ENCODE results near the gene RGMA.
A peak's percentile ranks its signal among the peaks of the same experiment; 100 is the strongest.

The RGMA gene

GRCh38 chr15:93089727-93090305 is 805 bp upstream of the RGMA start:
- DNase-seq, result no peak

DNA sequence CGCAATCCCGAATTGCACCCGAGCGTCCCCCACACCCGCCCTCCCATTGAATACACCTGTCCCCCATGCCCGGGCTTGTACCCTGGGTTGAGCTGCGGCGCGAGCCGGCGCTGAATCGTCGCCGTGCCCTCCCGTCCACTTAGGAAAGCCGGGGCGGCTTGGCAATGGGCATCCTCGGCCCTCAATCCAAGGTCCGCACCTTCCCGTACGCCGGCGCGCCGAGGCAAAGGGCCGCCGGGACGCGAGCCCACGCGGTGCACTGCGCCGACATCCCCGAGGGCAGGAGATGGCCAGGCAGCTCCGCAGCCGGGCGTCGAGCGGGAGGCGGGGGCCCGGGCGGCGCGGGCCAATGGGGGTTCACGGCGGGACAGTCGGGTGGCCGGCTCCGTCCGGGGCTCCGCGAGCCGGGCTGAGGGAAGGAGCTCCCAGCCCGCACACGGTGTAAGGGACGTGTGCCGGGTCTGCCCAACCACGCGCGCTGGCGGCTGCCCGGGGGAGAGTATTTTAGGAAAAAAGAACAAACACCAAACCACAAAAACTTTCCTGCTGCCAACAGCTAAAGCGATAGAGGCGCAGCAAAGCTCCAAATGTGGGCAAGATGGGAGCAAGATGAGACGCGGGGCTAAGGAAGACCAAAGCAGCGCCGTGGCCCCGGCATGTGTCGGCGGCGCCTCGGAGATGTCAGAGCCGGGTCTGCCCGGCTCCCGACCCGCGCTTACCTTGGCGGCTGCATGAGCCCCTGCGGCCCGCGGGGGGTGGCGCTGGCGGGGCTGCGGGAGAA is 621 bp downstream of the RGMA start:
- no peak for DNase-seq

- peak; percentile 25 for DNase-seq
These were observed 1.2 kb downstream of the RGMA start for GRCh38 chr15:93087825-93088199.

GRCh38 chr15:93086791-93087190 is 2.2 kb downstream of the RGMA start:
- no peak for DNase-seq

DNA sequence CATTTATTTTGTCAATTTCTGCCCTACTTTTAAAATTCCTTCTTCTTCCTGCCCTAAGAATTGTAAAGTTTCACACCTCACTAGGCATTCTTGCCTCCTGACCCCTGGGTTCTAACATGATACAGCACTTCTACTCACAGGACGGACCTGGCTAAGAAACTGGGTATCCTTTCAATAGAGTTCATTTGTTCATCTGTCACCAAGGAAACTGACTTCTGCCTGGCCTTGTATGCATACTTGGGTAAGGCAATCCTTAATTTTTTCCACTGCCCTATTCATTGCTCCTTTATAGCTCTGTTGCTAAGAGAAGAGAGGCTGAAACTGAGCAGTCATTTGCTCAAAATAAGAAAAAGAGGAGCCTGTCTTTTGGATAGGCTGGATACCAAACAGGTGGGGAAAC is 3.3 kb downstream of the RGMA start:
- DNase-seq, result no peak

GRCh38 chr15:93082861-93083260 is 6.2 kb downstream of the RGMA start:
- no peak for DNase-seq

DNA sequence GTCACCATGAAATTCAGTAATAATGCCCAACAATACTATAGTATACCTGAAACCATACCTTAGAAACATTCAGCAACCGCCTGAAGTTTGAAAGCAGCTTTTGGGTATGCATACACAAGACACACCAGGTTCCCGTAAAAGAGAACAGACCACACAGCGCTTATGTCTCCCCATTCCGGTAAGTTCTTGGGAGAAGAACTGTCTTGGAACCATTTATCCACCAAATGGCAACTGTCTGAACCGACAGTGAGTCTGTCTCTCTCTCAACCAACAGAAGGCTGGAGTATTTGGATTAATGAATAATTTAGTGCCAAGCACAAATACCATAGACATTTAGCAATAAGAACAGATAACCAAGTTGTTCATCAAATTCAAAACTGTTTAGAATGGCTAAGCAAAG is 7.6 kb downstream of the RGMA start:
- no peak for DNase-seq

DNA sequence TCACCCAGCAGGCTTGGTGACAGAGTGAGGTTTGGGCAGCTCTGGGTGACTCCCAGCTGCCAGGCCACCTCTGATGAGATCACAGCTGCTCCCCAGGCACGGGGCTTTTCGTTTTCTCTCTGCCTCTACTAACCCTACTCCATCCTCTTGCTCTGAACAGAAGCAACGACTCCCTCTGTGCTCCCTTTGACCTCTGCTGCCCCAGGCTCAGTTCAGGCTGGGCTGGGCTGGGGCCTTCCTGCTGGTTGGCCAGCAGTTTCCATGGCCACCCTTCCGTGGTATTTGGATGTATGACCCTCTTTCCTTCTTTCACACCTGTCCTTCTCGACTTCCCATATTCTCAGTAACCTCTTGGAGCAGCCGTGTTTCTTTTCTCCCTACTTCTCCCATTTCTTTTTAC is 8.6 kb downstream of the RGMA start:
- DNase-seq, result no peak

DNA sequence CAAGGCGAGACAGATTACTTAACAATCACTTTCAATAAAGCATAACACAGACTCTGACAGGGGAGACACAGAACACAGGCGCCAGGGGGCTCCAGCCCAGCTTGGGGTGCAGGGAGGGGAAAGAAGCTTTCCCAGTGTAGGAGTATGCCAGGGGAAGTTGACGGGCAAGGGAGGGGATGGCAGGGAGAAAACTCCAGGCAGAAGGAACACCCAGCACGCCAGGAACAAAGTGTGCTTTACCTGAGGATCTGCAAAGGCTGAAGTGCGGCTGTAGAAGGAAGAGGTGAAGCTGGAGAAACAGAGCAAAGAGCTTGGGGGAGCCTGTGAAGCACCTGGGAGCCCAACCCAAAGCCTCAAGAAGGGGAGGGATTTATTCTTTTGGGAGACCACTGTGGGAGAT is 12.1 kb downstream of the RGMA start:
- DNase-seq, result no peak

DNA sequence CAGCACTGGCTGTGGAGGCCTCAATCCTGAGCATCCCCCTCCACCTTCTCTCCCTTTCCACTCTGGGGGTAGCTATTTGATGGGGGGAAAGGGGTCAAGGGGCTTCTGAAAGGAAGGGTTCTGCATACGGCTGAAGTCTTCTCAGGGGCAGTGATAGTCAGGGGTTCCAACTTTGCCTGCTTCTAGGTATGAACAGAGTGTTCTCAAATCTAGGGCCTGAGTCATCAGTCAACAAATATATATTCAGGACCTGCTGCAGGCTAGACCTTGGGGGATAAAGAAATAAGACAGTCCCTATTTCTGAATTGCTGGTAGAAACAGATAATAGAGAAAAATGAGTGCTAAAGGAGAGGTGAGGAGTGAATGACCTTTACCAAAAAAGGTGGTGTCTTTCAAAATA is 12.8 kb downstream of the RGMA start:
- DNase-seq, result no peak

DNA sequence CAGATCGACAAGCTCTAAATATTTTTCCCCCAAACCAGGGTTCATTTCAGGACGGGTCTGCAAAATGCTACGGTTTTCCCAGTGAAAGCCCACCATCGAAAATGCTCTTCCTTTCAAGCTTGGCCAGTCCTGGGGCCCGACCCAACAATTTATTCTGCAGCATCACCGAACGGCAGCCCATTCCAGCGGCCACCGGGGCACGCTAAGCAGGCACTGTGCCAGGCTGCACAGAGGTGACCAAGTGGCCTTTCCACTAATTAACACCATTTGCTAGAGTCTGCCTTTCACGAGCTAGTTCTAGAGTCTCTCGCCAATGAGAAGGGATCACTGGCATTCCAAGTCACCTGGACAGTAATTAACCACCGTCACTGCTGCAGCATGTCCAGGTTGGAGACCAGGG is 14.4 kb downstream of the RGMA start:
- DNase-seq, result no peak

GRCh38 chr15:93073465-93073952 is 15.5 kb downstream of the RGMA start:
- DNase-seq, result no peak

- no peak for DNase-seq
These were observed 16.3 kb downstream of the RGMA start for GRCh38 chr15:93072411-93073394.

DNA sequence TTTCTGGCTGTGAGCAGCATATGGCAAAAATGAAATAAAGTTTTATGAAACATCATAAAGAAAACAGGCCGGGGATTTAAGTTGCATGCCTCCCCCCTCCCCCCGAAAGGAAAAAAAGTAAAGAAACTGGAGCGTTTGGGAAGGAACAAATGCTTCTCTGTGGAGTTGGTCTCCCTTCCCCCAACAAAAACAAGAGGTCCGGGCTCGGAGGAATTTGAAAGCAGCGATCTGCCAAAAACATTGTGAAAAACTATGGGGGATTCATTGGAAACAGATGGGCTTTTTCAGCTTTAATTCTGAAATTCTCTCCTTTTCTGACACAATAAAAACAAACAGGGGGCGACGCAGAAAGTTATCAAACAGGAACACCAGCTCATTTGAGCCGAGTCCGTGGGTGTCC is 17.0 kb downstream of the RGMA start:
- DNase-seq, result no peak

DNA sequence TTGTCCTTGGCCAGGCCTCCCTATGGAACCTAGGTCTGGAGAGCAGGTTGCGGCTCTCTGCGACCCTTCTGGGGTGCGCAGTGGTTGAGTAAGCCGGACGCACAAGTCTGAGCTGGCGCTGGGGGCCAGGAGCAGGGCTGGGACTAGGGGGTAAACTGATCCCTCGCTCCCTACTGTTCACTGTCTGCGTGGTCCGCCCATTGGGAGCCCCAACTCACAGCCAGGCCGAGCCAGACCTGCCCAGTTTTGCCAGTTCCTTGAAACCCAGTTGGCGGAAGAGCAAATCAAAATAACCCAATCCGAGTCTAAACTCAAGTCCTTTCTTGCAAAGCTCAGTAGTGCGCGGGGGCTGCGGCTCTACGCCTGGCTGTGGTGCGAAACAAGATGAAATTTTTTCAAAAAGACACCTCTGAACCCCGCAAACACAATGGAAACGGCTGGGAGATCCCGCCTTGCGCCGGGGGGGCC is 17.5 kb downstream of the RGMA start:
- no peak for DNase-seq

GRCh38 chr15:93070551-93071296 is 18.3 kb downstream of the RGMA start:
- no peak for DNase-seq

DNA sequence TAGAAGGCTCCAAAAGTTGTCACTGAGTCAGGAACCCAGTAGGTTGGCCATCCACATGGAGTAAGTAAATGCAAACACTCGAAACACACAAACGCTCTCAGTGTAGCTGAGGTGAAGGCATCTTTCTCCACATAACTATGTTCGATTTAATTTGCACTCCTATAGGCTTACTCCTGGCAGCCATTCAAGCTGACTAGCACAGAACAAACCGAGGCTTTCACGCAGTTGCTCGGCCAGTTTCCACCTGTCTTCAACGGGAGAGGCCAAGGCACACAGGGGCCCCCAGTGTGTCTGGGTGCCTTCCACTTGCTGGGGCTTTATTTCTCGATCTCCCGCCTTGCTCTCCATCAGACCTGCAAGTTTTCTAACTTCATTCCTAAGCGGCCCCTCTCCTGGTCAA is 18.9 kb downstream of the RGMA start:
- DNase-seq, result no peak

- no peak for DNase-seq
These were observed 20.3 kb downstream of the RGMA start for GRCh38 chr15:93068581-93069199.

- no peak for DNase-seq
These were observed 21.3 kb downstream of the RGMA start for GRCh38 chr15:93067649-93068085.

- no peak for DNase-seq
These were observed 22.0 kb downstream of the RGMA start for GRCh38 chr15:93066834-93067648.

DNA sequence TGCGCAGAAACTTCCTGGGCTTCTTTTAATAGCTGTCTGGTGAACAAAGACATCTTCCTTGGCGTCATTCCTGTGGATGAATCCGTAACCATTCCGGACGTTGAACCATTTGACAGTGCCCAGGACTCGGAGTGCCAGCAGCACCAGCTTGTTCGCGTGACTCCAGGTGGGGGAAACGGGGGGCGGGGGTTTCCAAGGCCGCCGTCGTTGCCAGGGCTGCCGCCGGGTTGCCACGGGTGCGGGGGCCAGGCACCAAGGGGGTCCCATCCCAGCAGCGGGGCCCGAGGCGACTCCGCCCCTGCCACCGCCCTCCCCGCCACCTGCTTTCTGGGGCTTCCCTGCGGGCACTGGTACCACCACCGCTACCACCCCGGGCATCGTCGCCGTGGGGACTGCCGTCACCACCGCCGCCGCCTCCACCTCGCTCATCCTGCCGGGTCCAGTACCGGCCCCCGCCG is 22.8 kb downstream of the RGMA start:
- no peak for DNase-seq

Measured in NCI-H524 treated with DMSO at 0.1 percent for 48 hours (cell line).